ENCODE data around the gene PPP1R3E. TPM values are rescaled to one million over a fixed set of nuclear protein-coding genes. Genes with fewer than 3 reads are reported as not detected.
A peak's percentile ranks its signal among the peaks of the same experiment; 100 is the strongest.

Gene PPP1R3E
- total and polyA plus RNA-seq, 9 donors, result 6.8 to 26.4 (median 19.2) TPM

- H3K4me1 ChIP-seq (ENCODE audit: insufficient read depth), result no peaks in the 10 kb centered on the region
- no peak for DNase-seq
- peak overlapping the region; percentile 92 to 94 for H3K27ac ChIP-seq
- WGBS, 3 donors, result 0 to 1% (median 1%) methylated on average over 15 to 25 of the region's 25 CpGs
- H3K36me3 ChIP-seq, result no peaks in the 10 kb centered on the region
- peak; percentile 92 for TF ChIP-seq POLR2A (IDR thresholded peaks at IDR 0.05)
- TF ChIP-seq, protein P1, sequence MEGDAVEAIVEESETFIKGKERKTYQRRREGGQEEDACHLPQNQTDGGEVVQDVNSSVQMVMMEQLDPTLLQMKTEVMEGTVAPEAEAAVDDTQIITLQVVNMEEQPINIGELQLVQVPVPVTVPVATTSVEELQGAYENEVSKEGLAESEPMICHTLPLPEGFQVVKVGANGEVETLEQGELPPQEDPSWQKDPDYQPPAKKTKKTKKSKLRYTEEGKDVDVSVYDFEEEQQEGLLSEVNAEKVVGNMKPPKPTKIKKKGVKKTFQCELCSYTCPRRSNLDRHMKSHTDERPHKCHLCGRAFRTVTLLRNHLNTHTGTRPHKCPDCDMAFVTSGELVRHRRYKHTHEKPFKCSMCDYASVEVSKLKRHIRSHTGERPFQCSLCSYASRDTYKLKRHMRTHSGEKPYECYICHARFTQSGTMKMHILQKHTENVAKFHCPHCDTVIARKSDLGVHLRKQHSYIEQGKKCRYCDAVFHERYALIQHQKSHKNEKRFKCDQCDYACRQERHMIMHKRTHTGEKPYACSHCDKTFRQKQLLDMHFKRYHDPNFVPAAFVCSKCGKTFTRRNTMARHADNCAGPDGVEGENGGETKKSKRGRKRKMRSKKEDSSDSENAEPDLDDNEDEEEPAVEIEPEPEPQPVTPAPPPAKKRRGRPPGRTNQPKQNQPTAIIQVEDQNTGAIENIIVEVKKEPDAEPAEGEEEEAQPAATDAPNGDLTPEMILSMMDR (IDR thresholded peaks at IDR 0.05), result no peak
- no peaks in the 10 kb centered on the region for H3K9me3 ChIP-seq
- H3K4me3 ChIP-seq, result peak overlapping the region; percentile 55
- no peaks in the 10 kb centered on the region for H3K27me3 ChIP-seq
- intact Hi-C loops (cut with DNase I), result loop anchor here in 3 of 4 donors (2.0 to 5.0 kb wide), 2 partner anchors 19 to 295 kb away; partner anchors contain the start of gene PABPN1 (in 2 of the 3)
Measured at GRCh38 chr14:23301969-23302289, 730 bp downstream of the PPP1R3E start.

GRCh38 chr14:23301288-23301968 lies 1.2 kb downstream of the PPP1R3E start:
- no peaks in the 10 kb centered on the region for H3K36me3 ChIP-seq
- no peaks in the 10 kb centered on the region for H3K4me1 ChIP-seq (ENCODE audit: insufficient read depth)
- WGBS, 3 donors, result 0 to 1% (median 1%) methylated on average over 45 to 87 of the region's 87 CpGs
- H3K4me3 ChIP-seq, result peak overlapping the region; percentile 63
- no peaks in the 10 kb centered on the region for H3K9me3 ChIP-seq
- H3K27ac ChIP-seq, result peak overlapping the region; percentile 92 to 94
- intact Hi-C loops (cut with DNase I), result loop anchor here in 1 of 4 donors (5.0 kb wide), 1 partner anchor 294 kb away; no protein-coding TSS in a partner anchor
- TF ChIP-seq, protein P1 (IDR thresholded peaks at IDR 0.05), result peak; percentile 51 to 99 (median 99)
- peak; percentile 41 for TF ChIP-seq EP300 (IDR thresholded peaks at IDR 0.05)
- TF ChIP-seq POLR2A (IDR thresholded peaks at IDR 0.05), result peak; percentile 67
- no peaks in the 10 kb centered on the region for H3K27me3 ChIP-seq
- peak; percentile 98 to 99 (median 98) for DNase-seq

- intact Hi-C loops (cut with DNase I), result loop anchor here in 1 of 4 donors (5.0 kb wide), 1 partner anchor 293 kb away; no protein-coding TSS in a partner anchor
- H3K9me3 ChIP-seq, result no peaks in the 10 kb centered on the region
- peak in 4 of 5 donors; percentile 48 to 63 (median 59) for DNase-seq
- H3K27ac ChIP-seq, result peak overlapping the region; percentile 92 to 94
- WGBS, 3 donors, result 2 to 5% (median 3%) methylated on average over 13 of the region's 13 CpGs
- H3K36me3 ChIP-seq, result no peaks in the 10 kb centered on the region
- H3K4me3 ChIP-seq, result peak overlapping the region; percentile 63
- TF ChIP-seq POLR2A (IDR thresholded peaks at IDR 0.05), result no peak
- H3K27me3 ChIP-seq, result no peaks in the 10 kb centered on the region
- H3K4me1 ChIP-seq (ENCODE audit: insufficient read depth), result no peaks in the 10 kb centered on the region
Measured at GRCh38 chr14:23300687-23301223, 1.9 kb downstream of the PPP1R3E start.

- intact Hi-C loops (cut with DNase I), result loop anchor here in 2 of 4 donors (5.0 to 10.0 kb wide), 2 partner anchors 175 to 293 kb away; no protein-coding TSS in a partner anchor
- Histone ChIP-seq H3K27me3 (no peaks in the 10 kb centered on the region), H3K9me3 (no peaks in the 10 kb centered on the region), H3K4me1 (ENCODE audit: insufficient read depth) (no peaks in the 10 kb centered on the region), H3K36me3 (no peaks in the 10 kb centered on the region), H3K27ac (peak overlapping the region; percentile 92 to 94), H3K4me3 (peak overlapping the region; percentile 63)
- 75 to 80% (median 78%) methylated on average over 10 of the region's 10 CpGs for WGBS, 3 donors
- DNase-seq, result peak in 1 of 5 donors; percentile 54
- no peak for TF ChIP-seq POLR2A (IDR thresholded peaks at IDR 0.05)
- TF ChIP-seq, protein P1 (IDR thresholded peaks at IDR 0.05), result no peak
- no peak for TF ChIP-seq EP300 (IDR thresholded peaks at IDR 0.05)
Measured at GRCh38 chr14:23299986-23300686, 2.5 kb downstream of the PPP1R3E start.

Measured in ovary (tissue), 9 donors.